ENCODE results near the gene ZNF358.

Gene ZNF358

DNA sequence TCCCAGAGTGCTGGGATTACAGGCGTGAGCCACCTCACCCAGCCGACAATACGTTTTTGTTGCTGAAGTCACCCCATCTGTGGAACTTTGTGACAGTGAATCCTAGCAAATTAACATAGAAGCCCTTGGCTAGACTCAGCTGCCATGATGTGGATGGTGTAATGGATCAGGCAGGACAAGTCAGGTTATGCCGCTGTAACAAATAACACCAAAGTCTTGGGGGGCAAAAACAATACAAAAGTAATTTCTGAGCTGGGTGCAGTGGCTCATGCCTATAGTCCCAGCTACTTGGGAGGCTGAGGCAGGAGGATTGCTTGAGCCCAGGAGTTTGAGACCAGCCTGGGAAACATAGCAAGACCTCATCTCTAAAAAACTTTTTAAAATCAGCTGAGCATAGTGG lies 49.0 kb downstream of the ZNF358 start:
- DNase-seq = no peak

DNA sequence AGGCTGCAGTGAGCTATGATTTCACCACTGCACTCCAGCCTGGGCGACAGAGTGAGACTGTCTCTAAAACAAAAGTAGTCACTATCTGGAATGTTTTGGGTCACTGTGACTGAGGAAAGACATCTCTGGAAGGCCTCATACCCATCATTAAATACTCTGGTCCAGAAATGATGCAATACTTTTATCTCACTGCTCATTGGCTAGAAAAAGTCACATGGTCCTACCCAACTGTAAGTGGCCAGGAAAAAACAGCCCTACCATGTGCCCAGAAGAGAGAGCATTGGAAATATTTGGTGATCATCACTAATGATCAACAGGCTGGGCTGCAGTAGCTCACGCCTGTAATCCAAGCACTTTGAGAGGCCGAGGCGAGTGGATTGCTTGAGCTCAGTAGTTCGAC lies 49.4 kb downstream of the ZNF358 start:
- DNase-seq = no peak

Data from activated CD4-positive, alpha-beta T cell treated with anti-CD3 and anti-CD28 coated beads, Interleukin-2, amount 50 U/mL, for 48 hours (primary cell).